GM19395 (cell line): Measurements from ENCODE around the gene SKOR1.
A peak's percentile ranks its signal among the peaks of the same experiment; 100 is the strongest.

Experiments used
- ATAC-seq: cut with Tn5 transposase; IDR thresholded peaks from one replicate; pipeline ENCODE4 v1.9.1; 2021; ENCODE audit warnings: mild to moderate bottlenecking, moderate library complexity; ENCODE audit not compliant: unreplicated experiment

The SKOR1 gene

DNA sequence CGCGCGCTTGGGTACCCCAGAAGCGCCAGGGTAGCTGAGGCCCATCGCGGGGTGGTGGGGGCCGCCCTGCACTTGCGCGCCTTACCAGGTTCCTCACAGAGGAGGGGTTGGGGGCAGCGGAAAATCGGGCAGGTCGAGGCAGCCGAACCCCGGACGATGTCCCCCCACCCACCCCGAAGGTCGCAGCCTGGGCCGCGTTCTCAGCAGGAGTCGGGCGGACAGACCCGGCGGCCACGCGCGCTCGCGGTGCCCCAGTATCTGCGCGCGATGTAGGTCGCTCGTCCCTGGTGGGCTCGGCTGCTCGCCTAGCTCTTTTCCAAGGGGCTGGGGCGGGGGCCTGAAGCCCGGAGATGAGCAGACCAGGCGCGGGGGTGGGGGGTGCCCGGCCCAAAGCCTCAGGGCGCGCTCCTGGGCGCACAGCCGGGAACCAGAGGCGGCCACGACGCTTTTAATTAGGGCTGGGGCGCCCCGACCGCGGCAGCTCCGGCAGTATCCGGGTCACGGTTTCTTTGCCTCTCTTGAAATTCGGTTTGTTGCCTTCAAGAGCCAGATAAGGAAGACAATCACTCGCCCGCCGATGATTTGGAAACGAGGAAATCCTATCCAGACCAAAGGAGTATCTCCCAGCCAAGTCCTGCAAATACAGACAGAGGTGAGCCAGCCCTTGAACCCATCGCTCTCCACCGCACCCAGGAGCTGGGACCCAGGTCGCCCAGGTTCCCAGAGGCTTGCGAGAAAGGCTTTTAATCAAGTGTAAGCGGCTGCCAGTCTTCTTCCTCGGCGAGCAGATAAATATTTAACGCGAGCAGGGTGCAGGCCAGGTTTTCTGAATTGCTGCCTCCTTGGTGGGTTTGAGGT is 4.6 kb downstream of the SKOR1 start:
- no peak for ATAC-seq

DNA sequence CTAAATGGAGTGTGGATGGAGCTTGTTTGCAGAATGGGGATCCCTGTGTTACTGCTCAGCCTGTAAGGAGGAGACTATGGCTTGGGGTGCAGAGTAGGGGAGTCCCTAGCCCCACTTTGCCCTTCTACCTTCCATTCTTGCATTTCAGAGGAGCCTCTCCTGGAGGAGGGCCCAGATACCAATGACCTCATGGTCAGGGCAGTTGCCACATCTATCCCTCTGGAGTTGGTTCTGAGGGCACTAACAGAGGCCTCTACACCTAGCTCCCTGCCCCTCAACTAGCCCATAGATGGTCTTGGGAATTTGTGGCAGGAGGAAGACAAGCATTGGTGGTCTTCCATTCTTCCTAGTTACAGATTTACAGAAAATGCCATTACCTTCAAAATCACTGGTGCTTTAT is 6.1 kb downstream of the SKOR1 start:
- ATAC-seq = no peak

GRCh38 chr15:67832031-67832551 is 6.8 kb downstream of the SKOR1 start:
- no peak for ATAC-seq

DNA sequence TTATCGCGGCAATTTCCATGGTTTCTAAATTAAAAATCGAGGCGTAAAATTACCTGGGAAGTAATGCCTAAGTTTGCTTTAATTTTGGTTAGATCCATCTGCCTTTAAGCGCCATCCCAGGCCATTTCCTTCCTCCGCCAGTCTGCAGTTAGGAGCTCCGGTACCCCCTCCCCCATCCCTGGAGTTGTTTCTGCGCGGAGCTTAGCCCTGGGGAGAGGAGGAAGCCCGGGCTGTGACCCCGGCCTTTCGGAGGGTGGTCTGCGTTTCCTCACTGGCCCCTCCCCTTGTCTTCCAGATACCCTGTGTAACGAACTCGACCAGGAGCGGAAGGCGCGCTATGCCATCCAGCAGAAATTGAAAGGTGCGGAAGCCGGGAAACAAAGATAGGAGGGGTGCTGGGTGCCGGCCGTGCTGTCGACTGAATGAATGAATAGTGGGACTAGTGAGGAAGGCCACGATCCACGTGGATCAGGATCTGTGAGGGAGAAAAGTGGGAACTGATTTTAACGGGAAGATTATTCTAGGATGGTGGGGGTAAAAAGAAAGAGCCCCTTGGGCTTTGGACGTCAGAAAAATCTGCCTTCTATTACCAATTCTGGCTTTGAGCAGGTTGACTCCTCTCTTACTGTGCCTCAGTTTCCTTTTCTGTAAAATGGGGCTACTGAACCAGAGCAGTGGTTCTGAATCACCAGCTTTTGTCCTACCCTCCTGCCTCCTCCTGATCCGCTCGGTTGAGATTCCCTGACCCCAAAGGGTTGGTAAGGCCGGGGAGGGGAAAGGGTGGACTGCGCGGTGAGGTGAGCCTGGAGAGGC is 7.8 kb downstream of the SKOR1 start:
- no peak for ATAC-seq

- ATAC-seq = no peak
Measured at GRCh38 chr15:67833710-67834511, 8.6 kb downstream of the SKOR1 start.

DNA sequence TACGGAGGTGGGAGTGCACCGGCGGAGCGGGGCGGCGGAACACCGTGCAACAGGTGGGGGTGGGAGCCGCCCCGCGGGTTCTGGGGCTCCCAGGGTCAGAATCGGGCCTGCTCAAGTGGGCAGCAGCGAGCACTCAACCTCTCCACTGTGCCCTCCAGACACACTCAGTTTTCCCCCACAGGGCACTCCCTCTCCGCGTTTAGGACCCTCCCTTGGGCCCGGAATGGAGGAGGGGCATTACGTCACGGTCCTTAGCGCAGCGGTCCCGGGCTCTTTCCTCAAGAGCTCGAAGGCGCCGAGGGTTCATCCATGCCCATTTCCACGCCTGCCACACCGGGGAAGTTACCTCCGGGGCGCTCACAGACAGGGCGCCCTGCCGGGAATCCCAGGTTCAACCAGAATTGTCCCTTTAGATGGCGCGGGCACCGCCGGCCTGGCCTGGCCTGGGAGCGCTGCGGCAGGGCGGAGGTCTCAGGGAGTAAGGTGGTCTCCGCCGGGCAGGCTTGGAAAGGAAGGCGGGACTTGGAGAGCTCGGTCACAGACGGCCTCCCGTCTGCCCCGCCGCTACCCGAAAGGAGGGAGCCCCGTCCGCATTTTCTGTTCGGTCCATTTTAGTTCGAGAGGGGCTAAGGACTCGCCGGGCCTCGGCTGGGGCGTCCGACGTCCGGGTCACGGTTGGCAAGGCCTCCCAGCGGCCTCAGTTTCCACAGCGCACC is 9.4 kb downstream of the SKOR1 start:
- no peak for ATAC-seq

DNA sequence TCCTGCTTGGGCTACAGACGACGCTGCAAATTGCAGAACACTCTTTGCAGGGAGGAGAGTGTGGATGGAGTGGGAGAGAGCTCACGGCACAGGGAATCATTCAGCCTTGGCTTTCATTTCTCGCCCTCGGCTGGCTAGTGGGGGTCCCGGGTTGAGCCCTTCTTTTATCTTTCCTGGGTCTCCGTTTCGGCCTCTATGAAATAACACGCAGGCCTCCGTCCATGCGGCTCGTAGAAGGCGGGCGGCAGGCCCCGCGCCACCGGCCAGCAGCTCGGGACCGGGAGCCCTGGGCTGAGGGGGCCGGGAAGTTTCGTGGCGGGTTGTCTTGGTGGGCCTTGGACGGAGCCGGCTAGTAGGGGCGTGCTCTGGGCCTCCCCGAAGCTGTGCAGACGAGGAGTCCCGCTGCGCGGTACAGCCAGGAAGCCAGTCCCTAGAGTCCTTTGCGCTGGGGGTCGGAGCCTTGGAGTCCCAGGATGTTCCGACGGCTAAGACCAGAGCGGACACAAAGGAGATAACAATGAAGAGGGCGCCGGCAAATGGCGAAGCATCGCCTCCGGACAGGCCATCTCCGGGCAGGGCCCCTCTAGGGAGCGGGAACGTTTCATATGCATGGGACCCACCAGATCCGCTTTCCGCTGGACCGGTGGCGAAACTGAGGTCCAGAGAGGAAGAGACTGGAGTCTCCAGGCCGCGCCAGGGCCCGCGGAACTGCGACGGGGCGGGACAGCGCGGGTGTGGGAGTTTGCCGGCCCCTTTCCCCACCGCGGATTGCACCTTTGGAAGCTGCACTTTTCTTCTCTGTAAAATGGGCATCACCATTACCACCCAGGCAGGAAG is 10.2 kb downstream of the SKOR1 start:
- ATAC-seq = no peak

DNA sequence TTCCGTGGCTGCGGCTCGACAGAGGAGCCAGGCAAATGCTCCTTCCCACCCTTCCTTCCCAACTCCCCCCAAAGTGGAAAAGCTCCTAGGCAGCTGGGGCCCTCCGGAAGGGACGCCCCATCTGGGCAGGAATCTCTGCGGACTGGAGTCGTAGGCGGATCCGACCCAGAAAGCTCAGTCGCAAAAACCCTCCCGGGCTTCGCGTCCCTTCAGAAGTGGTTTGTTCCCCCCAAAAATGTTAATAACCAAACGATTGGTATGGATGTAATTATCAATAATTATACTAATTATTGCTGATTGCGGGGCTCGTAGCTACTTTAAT is 10.8 kb downstream of the SKOR1 start:
- ATAC-seq = no peak

DNA sequence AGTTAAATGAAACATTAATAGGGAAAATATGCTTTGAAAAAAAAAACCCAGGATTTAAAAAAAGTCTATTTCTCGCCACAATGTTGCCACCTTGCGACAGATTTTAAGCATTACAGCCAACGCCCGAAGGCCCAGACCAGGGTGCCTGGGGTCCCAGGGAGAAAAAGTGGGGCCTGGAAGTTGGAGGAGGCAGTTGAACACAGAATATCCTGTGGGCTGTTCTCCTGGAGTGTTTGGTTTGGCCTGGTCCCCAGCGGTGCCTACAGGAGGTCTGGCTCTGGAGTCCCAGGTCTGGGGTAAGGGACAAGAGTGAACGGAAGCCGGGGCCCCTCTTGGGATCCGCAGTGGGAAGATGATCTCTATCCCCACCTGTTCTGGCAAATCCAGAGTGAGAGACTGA is 11.2 kb downstream of the SKOR1 start:
- no peak for ATAC-seq

GRCh38 chr15:67836955-67837354 is 11.6 kb downstream of the SKOR1 start:
- ATAC-seq = no peak

GRCh38 chr15:67838789-67839332 is 13.6 kb downstream of the SKOR1 start:
- no peak for ATAC-seq

GRCh38 chr15:67839499-67839928 is 14.2 kb downstream of the SKOR1 start:
- ATAC-seq = peak; percentile 25

DNA sequence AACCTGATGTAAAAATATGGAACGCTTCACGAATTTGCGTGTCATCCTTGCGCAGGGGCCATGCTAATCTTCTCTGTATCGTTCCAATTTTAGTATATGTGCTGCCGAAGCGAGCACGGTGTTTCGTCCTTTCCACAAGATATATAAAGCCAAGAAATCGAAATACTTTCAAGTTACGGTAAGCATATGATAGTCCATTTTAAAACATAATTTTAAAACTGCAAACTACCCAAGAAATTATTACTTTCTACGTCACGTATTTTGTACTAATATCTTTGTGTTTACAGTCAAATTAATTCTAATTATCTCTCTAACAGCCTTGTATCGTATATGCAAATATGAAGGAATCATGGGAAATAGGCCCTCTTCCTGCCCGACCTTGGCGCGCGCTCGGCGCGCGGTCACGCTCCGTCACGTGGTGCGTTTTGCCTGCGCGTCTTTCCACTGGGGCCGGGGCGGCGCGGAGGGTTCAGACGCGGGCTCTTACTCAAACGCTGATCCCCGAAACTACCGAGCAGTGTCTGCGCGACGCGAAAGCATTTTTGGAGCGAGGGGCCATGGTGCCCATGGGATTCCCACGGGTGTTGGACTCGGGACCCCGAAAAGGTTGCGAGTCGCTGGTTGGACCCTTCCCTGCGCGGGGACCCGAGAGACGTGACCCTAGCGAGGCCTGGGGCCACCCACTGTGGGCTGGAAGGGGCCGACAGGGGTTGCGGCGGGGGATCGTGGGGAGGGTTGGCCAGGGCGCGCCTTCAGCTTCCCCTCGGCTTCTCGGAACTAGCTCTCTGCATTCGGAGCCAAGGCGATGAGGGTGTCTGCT is 14.8 kb downstream of the SKOR1 start, which contains the start of gene RNU6-1:
Gene RNU6-1 (minus strand): TSS at position 117 of the 820 bp plus-strand sequence.
- ATAC-seq = peak; percentile 83

- ATAC-seq = no peak
Measured at GRCh38 chr15:67840749-67841512, 15.6 kb downstream of the SKOR1 start.

DNA sequence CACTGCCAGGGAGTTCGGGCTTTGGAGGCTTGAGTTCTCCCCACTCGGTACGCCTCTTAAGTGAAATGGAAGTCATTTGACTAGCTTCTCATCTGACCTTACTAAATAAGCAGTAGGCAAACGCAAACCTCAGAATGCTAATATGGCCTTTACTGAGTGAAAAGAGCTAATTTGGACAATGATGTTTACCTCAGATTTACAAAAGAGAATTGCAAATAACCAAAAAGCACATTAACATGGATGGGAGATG is 16.1 kb downstream of the SKOR1 start:
- ATAC-seq = no peak

DNA sequence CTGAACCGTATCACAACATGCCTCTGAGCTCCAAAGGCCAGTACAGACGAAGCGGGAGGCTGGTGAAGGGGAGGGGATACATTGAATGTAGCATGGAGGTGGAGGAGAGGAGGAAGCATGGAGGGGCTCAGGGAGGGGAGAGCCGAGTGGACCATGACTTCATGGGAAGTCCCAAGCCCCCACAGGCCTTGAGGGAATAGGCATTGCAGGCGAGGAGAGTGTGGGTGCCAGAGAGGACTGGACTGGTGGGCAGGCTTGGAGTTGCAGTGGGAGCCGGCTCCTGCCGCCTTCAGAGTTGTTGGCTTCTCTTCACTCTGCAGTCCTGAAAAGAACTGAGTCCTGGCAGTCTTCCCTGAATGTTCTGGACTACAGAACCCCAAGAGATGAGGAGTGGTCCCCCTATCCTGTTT is 17.8 kb downstream of the SKOR1 start:
- no peak for ATAC-seq

DNA sequence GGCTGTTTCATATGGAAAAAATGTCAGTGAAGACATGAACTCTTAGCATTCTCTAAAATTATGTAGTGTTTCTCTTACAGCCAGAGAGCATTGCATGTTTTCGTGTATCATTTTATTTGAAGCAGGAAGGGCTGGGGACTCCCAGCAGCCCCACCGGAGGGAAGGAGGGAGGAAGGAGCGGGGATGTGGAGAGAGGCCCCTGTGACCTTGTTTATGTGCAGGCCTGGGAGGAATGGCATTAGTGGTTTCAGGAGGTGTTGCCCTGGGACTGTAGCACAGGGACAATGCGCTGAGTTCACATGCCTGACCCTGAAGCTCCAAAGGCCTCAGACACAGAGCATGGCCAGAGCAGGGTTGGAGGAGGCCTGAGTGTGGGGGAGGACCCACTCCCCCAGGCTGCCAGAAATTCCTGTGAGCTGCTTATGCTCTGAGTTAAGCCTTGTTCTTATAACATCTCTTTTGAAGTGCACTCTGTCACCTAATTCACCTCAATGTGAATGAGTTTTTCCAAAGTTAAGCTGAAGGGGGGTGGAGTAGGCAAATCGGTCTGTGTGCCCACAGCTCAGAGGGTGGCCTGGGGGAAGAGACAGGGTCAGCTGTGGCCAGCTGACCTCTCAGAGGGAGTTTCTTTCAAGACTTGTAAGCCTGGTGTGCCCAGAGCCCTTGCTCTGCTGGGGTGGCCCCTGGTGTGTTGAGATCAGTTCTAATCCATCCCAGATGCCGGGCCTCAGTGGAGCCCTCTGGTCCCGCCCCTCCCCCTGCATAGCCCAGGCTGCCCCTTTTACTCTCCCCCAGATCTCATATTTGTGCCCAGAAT is 18.5 kb downstream of the SKOR1 start:
- ATAC-seq = no peak
